Left kidney (tissue), 2 donors: ENCODE results near the gene ANP32D. TPM values are rescaled to one million over a fixed set of nuclear protein-coding genes. Genes with fewer than 3 reads are reported as not detected.
"Not testable (repeated sequence)": the region's sequence is repeated elsewhere in the genome, so short reads cannot be mapped to it uniquely, and the experiment has no call there.

Experiments
- DNase-seq: peaks from one replicate; pipeline ENCODE4 v3.0.0-alpha.2; 2013
- polyA plus RNA-seq: library from polyadenylated mRNA; unstranded; fragments of 120-200 nt; gene quantifications from one replicate; pipeline ENCODE4 v1.2.1, GENCODE V29; 2013; ENCODE audit not compliant: insufficient read length

The ANP32D gene
- polyA plus RNA-seq, 1 donor: 0.35 TPM

- DNase-seq: not testable (repeated sequence)
These were observed 34.5 kb downstream of the ANP32D start for GRCh38 chr12:48506836-48507235.

GRCh38 chr12:48508987-48509386, 36.6 kb downstream of the ANP32D start:
- DNase-seq: no peak

- DNase-seq: no peak
These were observed 37.8 kb downstream of the ANP32D start for GRCh38 chr12:48510111-48510510.

- no peak for DNase-seq
These were observed 40.5 kb downstream of the ANP32D start for GRCh38 chr12:48512855-48513254.

- no peak for DNase-seq
These were observed 42.4 kb downstream of the ANP32D start for GRCh38 chr12:48514728-48515127.

- DNase-seq: not testable (repeated sequence)
These were observed 48.0 kb downstream of the ANP32D start for GRCh38 chr12:48520381-48520780.

Other genes starting within 250 kb of the ANP32D start
- 32.3 TPM for gene ZNF641, start 121.6 kb upstream of the ANP32D start, polyA plus RNA-seq
- gene C12orf54, start 9.9 kb downstream of the ANP32D start, polyA plus RNA-seq: 0.60 TPM
- not detected for gene OR8S1, start 53.1 kb downstream of the ANP32D start, polyA plus RNA-seq
- not detected for gene LALBA, start 97.5 kb downstream of the ANP32D start, polyA plus RNA-seq
- gene KANSL2, start 209.7 kb downstream of the ANP32D start, polyA plus RNA-seq: 63.5 TPM
- gene CCNT1, start 244.1 kb downstream of the ANP32D start, polyA plus RNA-seq: 40.2 TPM